Measurements from ENCODE around the gene CDH4.

The CDH4 gene

GRCh38 chr20:61354901-61355495 is 102.9 kb downstream of the CDH4 start:
- no peak for DNase-seq
- no peaks in the 10 kb centered on the region for H3K79me2 ChIP-seq (ENCODE audit: insufficient read depth, low read length)
- H3K4me1 ChIP-seq (ENCODE audit: insufficient read depth, low read length): no peaks in the 10 kb centered on the region
- H3K9ac ChIP-seq (ENCODE audit: low read depth, low read length): no peak overlapping the region
- no peak overlapping the region for H3K4me3 ChIP-seq (ENCODE audit: low read depth in 1 of 2, low read length in 2 of 2)
- TF ChIP-seq EZH2 (IDR thresholded peaks at IDR 0.05; ENCODE audit: borderline replicate concordance, low read depth, low read length, severe bottlenecking): no peak
- no peak for TF ChIP-seq CTCF (IDR thresholded peaks at IDR 0.05; ENCODE audit: borderline replicate concordance, extremely low read depth, low read length, poor library complexity, severe bottlenecking)
- no peaks in the 10 kb centered on the region for H3K36me3 ChIP-seq (ENCODE audit: insufficient read depth, low read length)
- no peak overlapping the region for H3K4me2 ChIP-seq (ENCODE audit: insufficient read depth, low read length)
- no peak for ATAC-seq (ENCODE audit: insufficient read depth, low read depth)
- no peak overlapping the region for H2AFZ ChIP-seq (ENCODE audit: low read depth, low read length)
- no peaks in the 10 kb centered on the region for H3K9me3 ChIP-seq (ENCODE audit: insufficient read depth, low read length, severe bottlenecking)
- H3K27me3 ChIP-seq (ENCODE audit: insufficient read depth, low read length, poor library complexity): peaks cover 12% of the 10 kb centered on the region
- no peak overlapping the region for H3K27ac ChIP-seq (ENCODE audit: low read length)
- no peaks in the 10 kb centered on the region for H4K20me1 ChIP-seq (ENCODE audit: insufficient read depth, low read length)

- Histone ChIP-seq H3K4me3 (ENCODE audit: low read depth in 1 of 2, low read length in 2 of 2) (no peak overlapping the region), H3K4me2 (ENCODE audit: insufficient read depth, low read length) (no peak overlapping the region), H2AFZ (ENCODE audit: low read depth, low read length) (no peak overlapping the region), H3K9ac (ENCODE audit: low read depth, low read length) (no peak overlapping the region), H3K4me1 (ENCODE audit: insufficient read depth, low read length) (no peaks in the 10 kb centered on the region), H3K79me2 (ENCODE audit: insufficient read depth, low read length) (no peaks in the 10 kb centered on the region), H4K20me1 (ENCODE audit: insufficient read depth, low read length) (0 out of 2 replicates have a peak, but pooled peaks cover 3% of the 10 kb centered on the region), H3K27ac (ENCODE audit: low read length) (no peak overlapping the region), H3K27me3 (ENCODE audit: insufficient read depth, low read length, poor library complexity) (peaks cover 17% of the 10 kb centered on the region), H3K9me3 (ENCODE audit: insufficient read depth, low read length, severe bottlenecking) (no peaks in the 10 kb centered on the region), H3K36me3 (ENCODE audit: insufficient read depth, low read length) (no peaks in the 10 kb centered on the region)
- TF ChIP-seq EZH2 (IDR thresholded peaks at IDR 0.05; ENCODE audit: borderline replicate concordance, low read depth, low read length, severe bottlenecking): no peak
- no peak for TF ChIP-seq CTCF (IDR thresholded peaks at IDR 0.05; ENCODE audit: borderline replicate concordance, extremely low read depth, low read length, poor library complexity, severe bottlenecking)
- DNase-seq: no peak
- no peak for ATAC-seq (ENCODE audit: insufficient read depth, low read depth)
Measured at GRCh38 chr20:61355585-61355984, 103.5 kb downstream of the CDH4 start.

GRCh38 chr20:61356196-61356595 is 104.1 kb downstream of the CDH4 start:
- 0 out of 2 replicates have a peak, but pooled peaks cover 3% of the 10 kb centered on the region for H4K20me1 ChIP-seq (ENCODE audit: insufficient read depth, low read length)
- no peak overlapping the region for H2AFZ ChIP-seq (ENCODE audit: low read depth, low read length)
- TF ChIP-seq EZH2 (IDR thresholded peaks at IDR 0.05; ENCODE audit: borderline replicate concordance, low read depth, low read length, severe bottlenecking) (no peak), CTCF (IDR thresholded peaks at IDR 0.05; ENCODE audit: borderline replicate concordance, extremely low read depth, low read length, poor library complexity, severe bottlenecking) (no peak)
- no peaks in the 10 kb centered on the region for H3K36me3 ChIP-seq (ENCODE audit: insufficient read depth, low read length)
- H3K4me1 ChIP-seq (ENCODE audit: insufficient read depth, low read length): no peaks in the 10 kb centered on the region
- no peak overlapping the region for H3K27ac ChIP-seq (ENCODE audit: low read length)
- H3K4me2 ChIP-seq (ENCODE audit: insufficient read depth, low read length): no peak overlapping the region
- ATAC-seq (ENCODE audit: insufficient read depth, low read depth): no peak
- no peaks in the 10 kb centered on the region for H3K9me3 ChIP-seq (ENCODE audit: insufficient read depth, low read length, severe bottlenecking)
- H3K27me3 ChIP-seq (ENCODE audit: insufficient read depth, low read length, poor library complexity): peaks cover 17% of the 10 kb centered on the region
- no peaks in the 10 kb centered on the region for H3K79me2 ChIP-seq (ENCODE audit: insufficient read depth, low read length)
- no peak overlapping the region for H3K9ac ChIP-seq (ENCODE audit: low read depth, low read length)
- no peak overlapping the region for H3K4me3 ChIP-seq (ENCODE audit: low read depth in 1 of 2, low read length in 2 of 2)
- no peak for DNase-seq
